Measurements from ENCODE around the gene CNTNAP2.
A peak's percentile ranks its signal among the peaks of the same experiment; 100 is the strongest.

Gene CNTNAP2

DNA sequence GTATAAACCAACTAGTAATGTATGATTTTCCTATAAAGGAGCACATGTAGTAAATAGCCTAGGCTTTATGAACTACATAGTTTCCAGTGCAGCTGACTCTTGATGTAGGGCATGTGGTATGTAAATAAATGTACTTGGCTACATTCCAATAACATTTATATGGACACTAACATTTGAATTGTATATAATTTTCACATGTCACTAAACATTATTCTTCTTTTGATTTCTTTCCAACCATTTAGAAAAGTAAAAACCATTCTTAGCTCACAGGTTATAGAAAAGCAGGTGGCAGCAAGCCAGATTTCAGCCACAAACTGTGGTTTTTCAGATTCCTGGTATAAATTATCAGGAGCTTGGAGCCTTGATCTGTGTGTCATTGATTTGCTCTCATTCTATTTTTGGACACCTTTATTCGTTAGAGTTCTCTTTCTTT is 1182.0 kb downstream of the CNTNAP2 start:
- TF ChIP-seq, protein P1, sequence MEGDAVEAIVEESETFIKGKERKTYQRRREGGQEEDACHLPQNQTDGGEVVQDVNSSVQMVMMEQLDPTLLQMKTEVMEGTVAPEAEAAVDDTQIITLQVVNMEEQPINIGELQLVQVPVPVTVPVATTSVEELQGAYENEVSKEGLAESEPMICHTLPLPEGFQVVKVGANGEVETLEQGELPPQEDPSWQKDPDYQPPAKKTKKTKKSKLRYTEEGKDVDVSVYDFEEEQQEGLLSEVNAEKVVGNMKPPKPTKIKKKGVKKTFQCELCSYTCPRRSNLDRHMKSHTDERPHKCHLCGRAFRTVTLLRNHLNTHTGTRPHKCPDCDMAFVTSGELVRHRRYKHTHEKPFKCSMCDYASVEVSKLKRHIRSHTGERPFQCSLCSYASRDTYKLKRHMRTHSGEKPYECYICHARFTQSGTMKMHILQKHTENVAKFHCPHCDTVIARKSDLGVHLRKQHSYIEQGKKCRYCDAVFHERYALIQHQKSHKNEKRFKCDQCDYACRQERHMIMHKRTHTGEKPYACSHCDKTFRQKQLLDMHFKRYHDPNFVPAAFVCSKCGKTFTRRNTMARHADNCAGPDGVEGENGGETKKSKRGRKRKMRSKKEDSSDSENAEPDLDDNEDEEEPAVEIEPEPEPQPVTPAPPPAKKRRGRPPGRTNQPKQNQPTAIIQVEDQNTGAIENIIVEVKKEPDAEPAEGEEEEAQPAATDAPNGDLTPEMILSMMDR (conservative IDR thresholded peaks at IDR 0.05; ENCODE audit: low read depth, low read length), result no peak
- DNase-seq (ENCODE audit: low read depth), result peak; percentile 24
- H3K4me3 ChIP-seq (ENCODE audit: low read depth, low read length), result no peak overlapping the region

DNA sequence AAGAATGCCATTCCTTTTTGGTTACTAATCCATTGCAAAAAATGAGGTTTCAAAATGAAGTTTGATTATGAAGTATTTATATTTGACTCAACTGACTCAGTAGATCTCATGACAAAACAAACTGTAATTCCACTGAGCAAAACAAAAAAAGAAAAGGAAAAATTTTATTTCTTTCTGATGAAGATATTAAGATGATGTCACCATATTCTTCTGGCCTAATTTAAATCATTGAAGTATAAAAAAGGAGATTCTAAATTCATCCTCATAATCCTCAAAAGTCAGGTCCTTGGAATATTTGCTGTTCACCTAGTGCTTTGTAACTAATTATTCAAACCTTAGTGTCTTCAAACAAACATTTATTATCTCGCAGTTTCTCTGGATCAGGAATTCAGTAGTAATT is 1183.7 kb downstream of the CNTNAP2 start:
- DNase-seq (ENCODE audit: low read depth), result no peak
- TF ChIP-seq, protein P1 (conservative IDR thresholded peaks at IDR 0.05; ENCODE audit: low read depth, low read length), result no peak
- no peak overlapping the region for H3K4me3 ChIP-seq (ENCODE audit: low read depth, low read length)

DNA sequence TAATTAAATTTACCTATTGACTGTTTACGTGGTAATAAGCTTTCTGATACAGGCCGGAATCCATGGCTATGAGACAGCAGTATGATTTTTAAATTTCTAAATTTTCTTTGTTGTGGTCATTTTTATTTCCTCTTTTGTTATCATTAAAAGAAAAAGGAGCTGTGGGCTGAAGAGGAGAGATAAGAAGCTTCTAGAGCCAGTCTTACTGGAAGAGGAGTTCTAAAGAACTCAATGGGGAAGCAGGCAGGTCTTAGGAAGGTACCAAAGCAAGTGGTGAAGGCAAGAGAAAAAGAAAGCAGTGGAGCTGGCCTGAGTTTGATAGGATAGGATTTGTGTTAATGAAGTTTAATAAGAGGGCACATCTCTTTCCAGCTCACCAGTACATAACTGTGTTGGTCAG is 1187.8 kb downstream of the CNTNAP2 start:
- no peak for DNase-seq (ENCODE audit: low read depth)

DNA sequence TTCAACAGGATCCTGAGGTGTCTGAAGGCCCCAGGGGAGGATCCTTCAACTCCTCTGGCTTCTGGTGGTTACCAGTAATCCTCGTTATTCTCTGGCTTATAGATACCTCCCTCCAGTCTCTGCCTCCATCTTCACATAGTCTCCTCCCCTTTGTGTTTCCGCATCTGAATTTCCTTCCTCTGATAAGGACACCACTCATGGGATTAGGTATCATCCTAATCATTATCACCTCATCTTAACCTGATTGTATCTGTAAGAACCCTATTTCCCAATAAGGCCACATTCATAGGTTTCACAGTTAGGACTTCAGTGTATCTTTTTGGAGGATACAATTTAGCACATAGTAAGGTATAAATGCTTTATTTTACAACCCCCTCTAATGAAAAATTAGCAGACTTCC is 1189.2 kb downstream of the CNTNAP2 start:
- TF ChIP-seq, protein P1 (conservative IDR thresholded peaks at IDR 0.05; ENCODE audit: low read depth, low read length), result no peak
- DNase-seq (ENCODE audit: low read depth), result no peak

More for the DNA sequence above, 1187.8 kb downstream of the CNTNAP2 start:
- TF ChIP-seq, protein P1 (conservative IDR thresholded peaks at IDR 0.05; ENCODE audit: low read depth, low read length), result no peak
- no peak overlapping the region for H3K4me3 ChIP-seq (ENCODE audit: low read depth, low read length)

DNA sequence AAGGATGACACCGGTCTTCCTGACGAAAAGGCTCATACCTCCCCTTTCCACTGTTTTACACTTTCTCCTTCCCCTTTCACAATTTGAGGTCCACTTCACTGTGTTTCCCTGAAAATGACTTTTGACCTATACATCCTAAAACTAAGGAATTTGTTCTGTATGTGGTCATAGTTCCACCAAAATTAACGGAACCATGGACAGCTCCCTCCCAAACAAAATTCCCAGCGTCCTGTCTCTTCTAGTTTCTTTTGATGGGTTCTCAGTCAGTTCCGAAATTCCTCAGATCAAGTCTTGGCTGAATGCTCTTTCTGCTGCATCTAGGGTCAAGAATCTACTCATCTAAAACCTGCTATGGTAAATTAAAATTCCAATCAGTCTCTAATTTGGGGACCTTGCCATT is 1191.9 kb downstream of the CNTNAP2 start:
- TF ChIP-seq, protein P1 (conservative IDR thresholded peaks at IDR 0.05; ENCODE audit: low read depth, low read length), result no peak
- no peak overlapping the region for H3K4me3 ChIP-seq (ENCODE audit: low read depth, low read length)
- no peak for DNase-seq (ENCODE audit: low read depth)

More for the DNA sequence above, 1189.2 kb downstream of the CNTNAP2 start:
- no peak overlapping the region for H3K4me3 ChIP-seq (ENCODE audit: low read depth, low read length)

DNA sequence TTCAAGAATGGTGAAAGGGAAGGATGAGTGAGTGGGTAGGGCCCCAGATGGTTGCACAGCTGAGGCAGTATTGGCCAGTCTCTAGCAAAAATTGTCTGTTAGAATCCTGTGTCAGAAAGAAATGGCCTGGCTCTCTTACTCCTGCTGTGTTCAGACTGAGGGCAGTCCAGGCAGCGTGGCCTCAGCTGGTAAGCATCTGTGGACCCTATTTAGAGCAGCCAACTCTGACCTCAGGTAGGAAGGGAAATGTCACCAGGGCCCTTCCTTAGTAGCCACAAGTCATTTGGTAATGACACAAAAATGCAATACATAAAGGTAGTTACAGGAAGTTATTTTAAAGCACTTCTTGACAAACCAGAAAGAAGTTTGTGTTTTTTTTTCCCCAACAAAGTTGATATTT is 1194.7 kb downstream of the CNTNAP2 start:
- no peak for DNase-seq (ENCODE audit: low read depth)
- TF ChIP-seq, protein P1 (conservative IDR thresholded peaks at IDR 0.05; ENCODE audit: low read depth, low read length), result no peak
- no peak overlapping the region for H3K4me3 ChIP-seq (ENCODE audit: low read depth, low read length)

- H3K4me3 ChIP-seq (ENCODE audit: low read depth, low read length), result no peak overlapping the region
- DNase-seq (ENCODE audit: low read depth), result no peak
- TF ChIP-seq, protein P1 (conservative IDR thresholded peaks at IDR 0.05; ENCODE audit: low read depth, low read length), result no peak
These were observed 1204.9 kb downstream of the CNTNAP2 start for GRCh38 chr7:147321504-147321903.

All from choroid plexus epithelial cell (primary cell).